K562 (cell line): ENCODE data around the gene YPEL1. TPM values are rescaled to one million over a fixed set of nuclear protein-coding genes. Genes with fewer than 3 reads are reported as not detected.
A peak's percentile ranks its signal among the peaks of the same experiment; 100 is the strongest.

Experiments used
- CBFA2T2 ChIP-seq: fragments of 450-650 bp; conservative IDR thresholded peaks from 2 replicates; pipeline ENCODE4 v1.6.1; 2017; ENCODE audit warnings: mild to moderate bottlenecking
- HMGN3 ChIP-seq: IDR thresholded peaks from 2 replicates; pipeline ENCODE4 v1.6.1; 2011; ENCODE audit warnings: borderline replicate concordance, low read depth, mild to moderate bottlenecking, mixed read lengths, low read length; ENCODE audit not compliant: insufficient read length; ENCODE audit errors: extremely low read depth
- JUND ChIP-seq, 2 experiments: IDR thresholded peaks; 2 replicates in 1 of 2; 3 replicates in 1 of 2; pipeline ENCODE4 v1.6.1; 2011; ENCODE audit warnings: borderline replicate concordance in 2 of 2, low read depth in 2 of 2, low read length in 2 of 2, improper control_type of control experiment in 1 of 2, missing biosample characterization in 1 of 2, missing genetic modification characterization in 1 of 2, missing genetic modification reagents in 1 of 2
- KAT2B ChIP-seq: IDR thresholded peaks from one replicate; pipeline ENCODE4 v1.6.1; 2012; ENCODE audit warnings: low read depth, mild to moderate bottlenecking, control low read depth, inconsistent platforms, low read length, moderate library complexity
- KLF1 ChIP-seq: fragments of 450-650 bp; IDR thresholded peaks from 2 replicates; pipeline ENCODE4 v1.6.1; 2016; ENCODE audit warnings: missing genetic modification characterization, missing compliant biosample characterization
- MAX ChIP-seq: sonication (generic); formaldehyde crosslinking; IDR thresholded peaks from 2 replicates; pipeline ENCODE4 v1.9.0; 2022; ENCODE audit warnings: mild to moderate bottlenecking, missing genetic modification reagents
- POU5F1 ChIP-seq: fragments of 150-350 bp; IDR thresholded peaks from 2 replicates; pipeline ENCODE4 v1.6.1; 2014; ENCODE audit warnings: borderline replicate concordance, low read length, low read depth, mild to moderate bottlenecking; ENCODE audit not compliant: partially characterized antibody
- RFX1 ChIP-seq: fragments of 450-650 bp; IDR thresholded peaks from 2 replicates; pipeline ENCODE4 v1.6.1; 2016; ENCODE audit warnings: mild to moderate bottlenecking, moderate library complexity
- RNF2 ChIP-seq: sonication (generic); IDR thresholded peaks from 2 replicates; pipeline ENCODE4 v1.6.1; 2016
- TBL1XR1 ChIP-seq, 2 experiments: IDR thresholded peaks; 2 replicates each; pipeline ENCODE4 v1.6.1; 2012; ENCODE audit warnings: improper control_type of control experiment in 2 of 2, low read length in 2 of 2, mild to moderate bottlenecking in 1 of 2
- TCF15 ChIP-seq: fragments of 250-450 bp; sonication (Bioruptor Pico); IDR thresholded peaks from 2 replicates; pipeline ENCODE4 v1.8.0; 2022; ENCODE audit warnings: moderate library complexity, mild to moderate bottlenecking, inconsistent platforms
- TFE3 ChIP-seq: fragments of 450-650 bp; formaldehyde crosslinking; IDR thresholded peaks from 2 replicates; pipeline ENCODE4 v1.4.0; 2020; ENCODE audit warnings: mild to moderate bottlenecking, mixed read lengths
- THAP7 ChIP-seq: fragments of 250-450 bp; sonication (Bioruptor Pico); IDR thresholded peaks from 2 replicates; pipeline ENCODE4 v1.5.0; 2021
- THRA ChIP-seq: fragments of 450-650 bp; IDR thresholded peaks from 2 replicates; pipeline ENCODE4 v1.6.1; 2017; ENCODE audit warnings: mild to moderate bottlenecking, moderate library complexity
- TSHZ1 ChIP-seq: fragments of 250-450 bp; sonication (Bioruptor Pico); IDR thresholded peaks from 2 replicates; pipeline ENCODE4 v1.4.0; 2020; ENCODE audit warnings: mild to moderate bottlenecking, moderate library complexity
- XRCC5 ChIP-seq: fragments of 200-400 bp; formaldehyde crosslinking; IDR thresholded peaks from 2 replicates; pipeline ENCODE4 v1.6.1; 2017; ENCODE audit warnings: low read depth, mild to moderate bottlenecking, low read length
- ZNF785 ChIP-seq: fragments of 250-450 bp; sonication (Bioruptor Pico); IDR thresholded peaks from 2 replicates; pipeline ENCODE4 v1.4.0; 2020; ENCODE audit warnings: mild to moderate bottlenecking
- polyA plus RNA-seq, 8 experiments: library from polyadenylated mRNA; depleted of rRNA in 4 of 8; stranded (reverse) in 5 of 8; unstranded in 3 of 8; fragments of >200 nt; fragmentation: Nextera tagmentation in 2 of 8; fragmentation: Illumina TruSeq in 1 of 8; extraction: Ambion mirVana in 2 of 8; extraction: Trizol in 1 of 8; gene quantifications; 2 replicates each; pipeline versions ENCODE4 v1.2.1 to v1.2.3, GENCODE V29; 2011 to 2014; ENCODE audit warnings: inconsistent platforms in 1 of 8, missing spikeins in 1 of 8
- total RNA-seq, 7 experiments: library from RNA; depleted of rRNA in 6 of 7; stranded (reverse); fragments of >200 nt in 6 of 7; fragmentation: Illumina TruSeq in 2 of 7; extraction: Trizol in 2 of 7; gene quantifications; 2 replicates each; pipeline versions ENCODE4 v1.2.1 to v1.2.3, GENCODE V29; 2011 to 2021; ENCODE audit warnings: low replicate concordance in 1 of 7

YPEL1 gene
- total and polyA plus RNA-seq, 9 of the 15 experiments (the other 6 are each of a cell fraction or from before 2014, with no cell fraction given): 0.07 to 2.2 (median 0.46) TPM

- peak; percentile 70; the same call in 1 of the 2 replicates for TF ChIP-seq XRCC5
- no peak for TF ChIP-seq RNF2
- no peak for TF ChIP-seq TSHZ1 (CRISPR knock-in tag)
- TF ChIP-seq KLF1: no peak
- TF ChIP-seq HMGN3: no peak
- peak; percentile 77 for TF ChIP-seq MAX (CRISPR knock-in tag)
- TF ChIP-seq JUND (IDR thresholded peaks at IDR 0.05; ENCODE audit: borderline replicate concordance, low read depth, low read length): no peak
- no peak for TF ChIP-seq JUND (tag; IDR thresholded peaks at IDR 0.05; ENCODE audit: borderline replicate concordance, low read depth, low read length)
- TF ChIP-seq CBFA2T2: no peak
- no peak for TF ChIP-seq TFE3
- TF ChIP-seq THAP7: no peak
- TF ChIP-seq TBL1XR1 (IDR thresholded peaks at IDR 0.05; ENCODE audit: low read length in 2 of 2): no peak
- no peak for TF ChIP-seq THRA
- no peak for TF ChIP-seq RFX1
- no peak for TF ChIP-seq KAT2B
- TF ChIP-seq ZNF785 (CRISPR knock-in tag): no peak
- TF ChIP-seq TCF15 (CRISPR knock-in tag): no peak
- TF ChIP-seq POU5F1: no peak
Observed at GRCh38 chr22:21719024-21719423, 16.6 kb downstream of the YPEL1 start (continued).
